ENCODE results near the gene GJA1. TPM values are rescaled to one million over a fixed set of nuclear protein-coding genes. Genes with fewer than 3 reads are reported as not detected.

The GJA1 gene
- total and polyA plus RNA-seq, 2 of the 8 experiments (the other 6 are each of a cell fraction or from before 2014, with no cell fraction given) = 468 to 795 TPM

GRCh38 chr6:121482751-121483150 is 47.3 kb downstream of the GJA1 start:
- no peaks in the 10 kb centered on the region for H3K36me3 ChIP-seq (ENCODE audit: control insufficient read depth in 2 of 4, insufficient read depth in 4 of 4, low read length in 3 of 4)
- no peak overlapping the region for H2BK15ac ChIP-seq (ENCODE audit: low read length)
- H2AFZ ChIP-seq (ENCODE audit: low read length) = no peak overlapping the region
- FAIRE-seq (no peak), DNase-seq (ENCODE audit: low read depth in 1 of 2, low spot score in 2 of 2) (no peak)
- H3K27ac ChIP-seq (ENCODE audit: low read depth, low read length) = no peak overlapping the region
- H4K20me1 ChIP-seq (replicated peaks in 1 of 2; ENCODE audit: control insufficient read depth in 1 of 2, insufficient read depth in 2 of 2, low read length in 2 of 2) = no peaks in the 10 kb centered on the region
- no peak overlapping the region for H3K14ac ChIP-seq (ENCODE audit: insufficient read length)
- H2BK120ac ChIP-seq (replicated peaks; ENCODE audit: low read depth, low read length) = no peak overlapping the region
- no peaks in the 10 kb centered on the region for H3K79me1 ChIP-seq (ENCODE audit: low read depth, low read length)
- no peak overlapping the region for H2BK5ac ChIP-seq (ENCODE audit: low read depth, low read length)
- H2BK20ac ChIP-seq (ENCODE audit: low read length) = no peak overlapping the region
- no peak overlapping the region for H3K56ac ChIP-seq (replicated peaks; ENCODE audit: insufficient read length, low read depth, low read length)
- CTCF ChIA-PET (ENCODE audit: partially characterized antibody) = no interaction called here
- H3K9ac ChIP-seq (replicated peaks in 1 of 4; ENCODE audit: extremely low read depth in 1 of 4, low read depth in 3 of 4, low read length in 3 of 4) = no peak overlapping the region
- no peaks in the 10 kb centered on the region for H3K27me3 ChIP-seq (replicated peaks in 1 of 4; ENCODE audit: control insufficient read depth in 3 of 4, extremely low read depth in 1 of 4, insufficient read depth in 3 of 4, low read length in 3 of 4)
- no peak overlapping the region for H4K91ac ChIP-seq (replicated peaks; ENCODE audit: insufficient read length, low read length)
- H3K79me2 ChIP-seq (ENCODE audit: control insufficient read depth in 1 of 2, insufficient read depth in 2 of 2, low read length in 2 of 2) = no peaks in the 10 kb centered on the region
- POLR2A ChIA-PET (ENCODE audit: partially characterized antibody) = no interaction called here
- H2AK5ac ChIP-seq (ENCODE audit: low read depth, low read length) = no peak overlapping the region
- peaks cover 0 to 5% (median under 1%) of the 10 kb centered on the region in 4 experiments; a peak in 2 of 7 replicates for H3K4me1 ChIP-seq (replicated peaks in 1 of 4; ENCODE audit: control insufficient read depth in 3 of 4, insufficient read depth in 4 of 4, low read length in 3 of 4)
- no peak overlapping the region for H2BK12ac ChIP-seq (ENCODE audit: low read depth, low read length)
- no peak for TF ChIP-seq SP4 (IDR thresholded peaks at IDR 0.05; ENCODE audit: low read length)
- TF ChIP-seq RXRA (IDR thresholded peaks at IDR 0.05; ENCODE audit: insufficient read depth, low read depth, low read length) = no peak
- TF ChIP-seq TBP (IDR thresholded peaks at IDR 0.05; ENCODE audit: low read depth, low read length) = no peak
- no peak for TF ChIP-seq SRF (IDR thresholded peaks at IDR 0.05; ENCODE audit: low read depth, low read length)
- no peak for TF ChIP-seq HDAC2 (IDR thresholded peaks at IDR 0.05; ENCODE audit: borderline replicate concordance in 1 of 2, low read depth in 2 of 2, low read length in 2 of 2)
- TF ChIP-seq JUND (IDR thresholded peaks at IDR 0.05; ENCODE audit: low read length) = no peak
- no peak for TF ChIP-seq YY1 (IDR thresholded peaks at IDR 0.05; ENCODE audit: low read depth, low read length)
- TF ChIP-seq EP300 (IDR thresholded peaks at IDR 0.05; ENCODE audit: borderline replicate concordance in 1 of 2, low read depth in 2 of 2, low read length in 2 of 2) = no peak
- no peak overlapping the region for H3K23ac ChIP-seq (ENCODE audit: insufficient read length)
- H4K5ac ChIP-seq (ENCODE audit: insufficient read length, low read depth, low read length) = no peak overlapping the region
- no peaks in the 10 kb centered on the region for H3K9me3 ChIP-seq (ENCODE audit: insufficient read depth in 2 of 2, low read depth in 1 of 2, low read length in 1 of 2)
- H3K18ac ChIP-seq (ENCODE audit: extremely low read depth, low read length) = no peak overlapping the region
- H3K4me3 ChIP-seq (ENCODE audit: extremely low read depth in 1 of 4, insufficient read depth in 2 of 4, low read depth in 3 of 4, low read length in 4 of 4) = no peak overlapping the region
- no peak overlapping the region for H3K4me2 ChIP-seq (ENCODE audit: insufficient read depth in 1 of 2, low read depth in 2 of 2, low read length in 2 of 2)
- no peak overlapping the region for H3K4ac ChIP-seq (replicated peaks; ENCODE audit: insufficient read length, low read depth, low read length)
- no peak overlapping the region for H4K8ac ChIP-seq (ENCODE audit: extremely low read depth, insufficient read depth, low read length)
- no peaks in the 10 kb centered on the region for H3K23me2 ChIP-seq (ENCODE audit: low read depth, low read length)
